GM21619 (cell line): ENCODE results near the gene MFN2.

ENCODE experiments used
- ATAC-seq: cut with Tn5 transposase; IDR thresholded peaks from one replicate; pipeline ENCODE4 v1.9.1; 2021; ENCODE audit not compliant: unreplicated experiment

Gene MFN2

GRCh38 chr1:12046749-12047119, 66.5 kb downstream of the MFN2 start:
- ATAC-seq = no peak

GRCh38 chr1:12047120-12047876, 67.1 kb downstream of the MFN2 start:
- peak; percentile 34 for ATAC-seq

- ATAC-seq = no peak
Observed at GRCh38 chr1:12048372-12048771, 68.1 kb downstream of the MFN2 start.

GRCh38 chr1:12049616-12050015, 69.4 kb downstream of the MFN2 start:
- ATAC-seq = no peak

- ATAC-seq = no peak
Observed at GRCh38 chr1:12051361-12051760, 71.1 kb downstream of the MFN2 start.

GRCh38 chr1:12052008-12052573, 71.8 kb downstream of the MFN2 start:
- peak; percentile 66 for ATAC-seq

- no peak for ATAC-seq
Observed at GRCh38 chr1:12052997-12053686, 72.9 kb downstream of the MFN2 start.

- peak; percentile 20 for ATAC-seq
Observed at GRCh38 chr1:12053752-12054548, 73.7 kb downstream of the MFN2 start.

- no peak for ATAC-seq
Observed at GRCh38 chr1:12055259-12055658, 75.0 kb downstream of the MFN2 start.

GRCh38 chr1:12056331-12056841, 76.1 kb downstream of the MFN2 start:
- ATAC-seq = no peak

GRCh38 chr1:12057382-12057781, 77.1 kb downstream of the MFN2 start:
- no peak for ATAC-seq

- ATAC-seq = no peak
Observed at GRCh38 chr1:12057940-12058687, 77.9 kb downstream of the MFN2 start.

GRCh38 chr1:12059226-12059625, 79.0 kb downstream of the MFN2 start:
- ATAC-seq = no peak

GRCh38 chr1:12059722-12060464, 79.6 kb downstream of the MFN2 start:
- no peak for ATAC-seq

GRCh38 chr1:12060500-12060899, 80.3 kb downstream of the MFN2 start:
- no peak for ATAC-seq
